DND-41 (cell line): ENCODE results near the gene DCUN1D2.

Experiments used
- EZH2 ChIP-seq: IDR thresholded peaks from 3 replicates; pipeline ENCODE4 v1.6.1; 2012; ENCODE audit warnings: borderline replicate concordance, low read depth, mild to moderate bottlenecking, moderate library complexity, low read length, inconsistent platforms; ENCODE audit not compliant: severe bottlenecking
- TF ChIP-seq, protein P1 (sequence below): IDR thresholded peaks from 2 replicates; pipeline ENCODE4 v1.5.1; 2012; ENCODE audit warnings: borderline replicate concordance, low read length, moderate library complexity, mild to moderate bottlenecking; ENCODE audit not compliant: poor library complexity, severe bottlenecking; ENCODE audit errors: extremely low read depth

DNA sequence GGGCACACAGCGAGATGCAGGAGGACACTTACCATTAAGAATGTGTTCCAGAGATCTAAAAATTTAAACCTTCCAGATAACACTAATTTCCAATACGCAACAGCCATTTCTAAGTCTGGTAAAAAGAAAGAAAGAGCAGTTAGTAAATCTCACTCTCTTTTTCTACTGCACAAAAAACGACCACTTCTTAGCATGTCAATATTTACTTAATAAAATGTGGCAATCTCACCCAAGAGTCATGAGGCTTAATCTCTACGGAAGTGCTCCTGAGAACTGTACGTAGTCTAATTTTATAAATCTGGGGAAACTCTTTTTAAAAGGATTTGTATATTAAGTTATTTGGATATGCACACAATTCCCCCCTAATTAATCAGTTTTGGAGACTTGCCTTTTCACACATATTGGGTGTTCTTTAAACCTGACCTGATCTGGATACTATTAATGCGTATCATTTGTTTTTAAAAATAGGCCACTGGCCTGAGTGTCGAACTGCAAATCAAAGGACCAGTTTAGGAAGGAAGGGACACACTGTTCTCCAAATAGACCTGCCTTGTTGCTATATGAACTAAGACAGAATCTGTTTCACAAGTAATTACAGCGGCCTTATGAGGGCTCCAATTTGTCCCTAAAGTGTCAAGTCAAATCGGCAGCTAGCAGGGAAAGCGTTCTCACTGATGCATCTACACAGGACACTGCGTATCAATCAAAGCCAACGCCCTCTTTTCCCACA is 29.3 kb downstream of the DCUN1D2 start:
- TF ChIP-seq, protein P1, sequence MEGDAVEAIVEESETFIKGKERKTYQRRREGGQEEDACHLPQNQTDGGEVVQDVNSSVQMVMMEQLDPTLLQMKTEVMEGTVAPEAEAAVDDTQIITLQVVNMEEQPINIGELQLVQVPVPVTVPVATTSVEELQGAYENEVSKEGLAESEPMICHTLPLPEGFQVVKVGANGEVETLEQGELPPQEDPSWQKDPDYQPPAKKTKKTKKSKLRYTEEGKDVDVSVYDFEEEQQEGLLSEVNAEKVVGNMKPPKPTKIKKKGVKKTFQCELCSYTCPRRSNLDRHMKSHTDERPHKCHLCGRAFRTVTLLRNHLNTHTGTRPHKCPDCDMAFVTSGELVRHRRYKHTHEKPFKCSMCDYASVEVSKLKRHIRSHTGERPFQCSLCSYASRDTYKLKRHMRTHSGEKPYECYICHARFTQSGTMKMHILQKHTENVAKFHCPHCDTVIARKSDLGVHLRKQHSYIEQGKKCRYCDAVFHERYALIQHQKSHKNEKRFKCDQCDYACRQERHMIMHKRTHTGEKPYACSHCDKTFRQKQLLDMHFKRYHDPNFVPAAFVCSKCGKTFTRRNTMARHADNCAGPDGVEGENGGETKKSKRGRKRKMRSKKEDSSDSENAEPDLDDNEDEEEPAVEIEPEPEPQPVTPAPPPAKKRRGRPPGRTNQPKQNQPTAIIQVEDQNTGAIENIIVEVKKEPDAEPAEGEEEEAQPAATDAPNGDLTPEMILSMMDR = no peak
- TF ChIP-seq EZH2 = no peak
